B cell (primary cell): ENCODE data around the gene PYROXD2. TPM values are rescaled to one million over a fixed set of nuclear protein-coding genes. Genes with fewer than 3 reads are reported as not detected.

Source experiments
- ATAC-seq: fragments of 200-7000 bp; cut with Tn5 transposase; one replicate; pipeline ENCODE4 v1.10.0; 2021; ENCODE audit warnings: low read depth, mild to moderate bottlenecking, moderate number of reproducible peaks, moderate library complexity
- CTCF ChIA-PET: fragments of 350-600 bp; sonication (Branson Sonifier 250); formaldehyde crosslinking; loops from one replicate; lab custom pipeline; 2021; ENCODE audit warnings: antibody characterized with exemption, inconsistent platforms; lab: Charles Lee
- POLR2A ChIA-PET: fragments of 350-600 bp; sonication (Branson Sonifier 250); formaldehyde crosslinking; loops from one replicate; lab custom pipeline; 2021; ENCODE audit warnings: antibody characterized with exemption; lab: Charles Lee
- DNase-seq: peaks from one replicate; pipeline ENCODE4 v3.0.0; 2013
- H2AFZ ChIP-seq: 2 replicates; pipeline ENCODE4 v1.6.1; 2012; ENCODE audit warnings: mild to moderate bottlenecking, low read depth, low read length; ENCODE audit not compliant: insufficient read depth, poor library complexity, severe bottlenecking
- H3K27ac ChIP-seq, 2 donors: 1 replicate in 1 of 2; 2 replicates in 1 of 2; pipeline ENCODE4 v1.5.1; 2012 to 2013; ENCODE audit warnings: low read length in 2 of 2, mild to moderate bottlenecking in 2 of 2, moderate library complexity in 1 of 2
- H3K27me3 ChIP-seq, 4 experiments: fragments of 200-600 bp in 1 of 4; sonication (generic) in 1 of 4; replicated peaks in 1 of 4; 1 replicate in 2 of 4; 2 replicates in 2 of 4; pipeline versions ENCODE4 v1.6.1 to v1.7.0; 2013 to 2016; ENCODE audit warnings: low read length in 3 of 4, mild to moderate bottlenecking in 2 of 4, mixed read lengths in 1 of 4, moderate library complexity in 1 of 4; ENCODE audit not compliant: insufficient read depth in 4 of 4, control insufficient read depth in 3 of 4; ENCODE audit errors: control extremely low read depth in 1 of 4
- H3K36me3 ChIP-seq, 2 experiments: replicated peaks in 1 of 2; 1 replicate in 1 of 2; 2 replicates in 1 of 2; pipeline versions ENCODE4 v1.6.1 to v1.7.1; 2013; ENCODE audit warnings: low read length in 1 of 2; ENCODE audit not compliant: insufficient read depth in 2 of 2, control insufficient read depth in 1 of 2; ENCODE audit errors: control extremely low read depth in 1 of 2, extremely low read depth in 1 of 2
- H3K4me1 ChIP-seq, 2 donors: fragments of 200-600 bp in 1 of 2; sonication (generic) in 1 of 2; 1 replicate in 1 of 2; 2 replicates in 1 of 2; pipeline versions ENCODE4 v1.5.1 to v1.6.1; 2013 to 2017; ENCODE audit warnings: low read length in 2 of 2; ENCODE audit not compliant: control insufficient read depth in 2 of 2, insufficient read depth in 2 of 2
- H3K4me2 ChIP-seq: replicated peaks from 2 replicates; pipeline ENCODE3; 2012; ENCODE audit warnings: mild to moderate bottlenecking, low read depth, low read length; ENCODE audit not compliant: poor library complexity, severe bottlenecking
- H3K4me3 ChIP-seq, 5 experiments: fragments of 200-600 bp in 1 of 5; sonication (generic) in 1 of 5; 1 replicate in 3 of 5; 2 replicates in 2 of 5; pipeline versions ENCODE4 v1.5.1 to v1.7.0; 2011 to 2016; ENCODE audit warnings: low read length in 4 of 5, mild to moderate bottlenecking in 4 of 5, low read depth in 2 of 5, control low read depth in 1 of 5, moderate library complexity in 1 of 5; ENCODE audit not compliant: insufficient read depth in 1 of 5; ENCODE audit errors: control extremely low read depth in 1 of 5, extremely low read depth in 1 of 5
- H3K79me2 ChIP-seq: fragments of 200-600 bp; sonication (generic); one replicate; pipeline ENCODE4 v1.6.0; 2016; ENCODE audit warnings: low read length; ENCODE audit not compliant: control insufficient read depth, insufficient read depth
- H3K9ac ChIP-seq: fragments of 200-600 bp; sonication (generic); 2 replicates; pipeline ENCODE4 v1.6.1; 2017; ENCODE audit warnings: mild to moderate bottlenecking, low read length, moderate library complexity
- H3K9me3 ChIP-seq, 3 donors: one replicate each; pipeline versions ENCODE4 v1.6.1 to v1.7.1; 2013; ENCODE audit warnings: low read length in 2 of 3; ENCODE audit not compliant: control insufficient read depth in 2 of 3, insufficient read depth in 1 of 3; ENCODE audit errors: control extremely low read depth in 1 of 3
- H4K20me1 ChIP-seq: 2 replicates; pipeline ENCODE4 v1.6.0; 2012; ENCODE audit warnings: mild to moderate bottlenecking, low read length; ENCODE audit not compliant: insufficient read depth, control insufficient read depth, poor library complexity, severe bottlenecking
- H3K27ac Mint-ChIP-seq: one replicate; pipeline ENCODE4 v1.8.0; 2021; ENCODE audit warnings: mixed read lengths
- H3K27me3 Mint-ChIP-seq: one replicate; pipeline ENCODE4 v1.8.0; 2021; ENCODE audit warnings: mixed read lengths
- H3K4me1 Mint-ChIP-seq: one replicate; pipeline ENCODE4 v1.8.0; 2021; ENCODE audit warnings: mixed read lengths
- H3K4me3 Mint-ChIP-seq: one replicate; pipeline ENCODE4 v1.8.0; 2021; ENCODE audit warnings: mixed read lengths
- H3K9me3 Mint-ChIP-seq: one replicate; pipeline ENCODE4 v1.8.0; 2022; ENCODE audit warnings: mixed read lengths; ENCODE audit not compliant: insufficient read depth
- CTCF ChIP-seq: fragments of 200-600 bp; IDR thresholded peaks from one replicate; pipeline ENCODE4 v1.8.0; 2022; ENCODE audit warnings: antibody characterized with exemption, mild to moderate bottlenecking
- EZH2 ChIP-seq: IDR thresholded peaks from 2 replicates; pipeline ENCODE4 v1.6.1; 2012; ENCODE audit warnings: borderline replicate concordance, low read depth, mild to moderate bottlenecking, moderate library complexity, low read length; ENCODE audit not compliant: insufficient read depth, poor library complexity, severe bottlenecking
- WGBS: methylation state at CpG from one replicate; pipeline ENCODE4 v1.1.5; 2013; ENCODE audit warnings: missing lambda C conversion rate; ENCODE audit not compliant: insufficient coverage; 5-methylcytosine and 5-hydroxymethylcytosine counted together
- intact Hi-C: fragments of 100-400 bp; cut with micrococcal nuclease; formaldehyde crosslinking; loops from one replicate; pipeline ENCODE4 v1.10.0; 2022
- polyA plus RNA-seq: library from polyadenylated mRNA; depleted of rRNA; stranded (reverse); fragments of >200 nt; gene quantifications from 2 replicates; pipeline ENCODE4 v1.2.3, GENCODE V29; 2012
- total RNA-seq, 2 donors: library from RNA; stranded (reverse); fragments of 120-200 nt in 1 of 2; gene quantifications; 1 replicate in 1 of 2; 2 replicates in 1 of 2; pipeline versions ENCODE4 v1.2.3 to v1.2.4, GENCODE V29; 2013 to 2022

Gene PYROXD2
- total and polyA plus RNA-seq, 2 donors (not counting 1 experiment from before 2014, with no cell fraction given) = 25.1 to 960 TPM

- H3K36me3 ChIP-seq = peaks cover 0 to 81% of the 10 kb centered on the region in 2 experiments
- no peaks in the 10 kb centered on the region for H3K4me1 ChIP-seq
- no peak for ATAC-seq
- no peak overlapping the region for H3K27ac ChIP-seq
- intact Hi-C loops = no loop called here
- Mint-ChIP-seq H3K27ac (no peak overlapping the region), H3K27me3 (no peaks in the 10 kb centered on the region), H3K4me3 (no peak overlapping the region), H3K9me3 (no peaks in the 10 kb centered on the region), H3K4me1 (peaks cover 3% of the 10 kb centered on the region)
- WGBS = 85% methylated on average over 9 of the region's 9 CpGs
- CTCF ChIA-PET = no interaction called here
- H3K79me2 ChIP-seq = no peaks in the 10 kb centered on the region
- H3K27me3 ChIP-seq = no peaks in the 10 kb centered on the region
- no peaks in the 10 kb centered on the region for H3K9me3 ChIP-seq
- DNase-seq = no peak
- POLR2A ChIA-PET = no interaction called here
- no peak overlapping the region for H2AFZ ChIP-seq
- TF ChIP-seq EZH2 (no peak), CTCF (no peak)
- H3K9ac ChIP-seq = no peak overlapping the region
- no peak overlapping the region for H3K4me3 ChIP-seq
- no peak overlapping the region for H3K4me2 ChIP-seq
- H4K20me1 ChIP-seq = no peaks in the 10 kb centered on the region
Measured at GRCh38 chr10:98420786-98421185, 5.8 kb upstream of the PYROXD2 start.

- ChIA-PET POLR2A (no interaction called here), CTCF (no interaction called here)
- H3K27ac ChIP-seq = no peak overlapping the region
- H3K4me3 ChIP-seq = no peak overlapping the region
- H3K9ac ChIP-seq = no peak overlapping the region
- H3K27me3 Mint-ChIP-seq = no peaks in the 10 kb centered on the region
- no peak overlapping the region for H2AFZ ChIP-seq
- peaks cover 7% of the 10 kb centered on the region in 2 donors for H3K4me1 ChIP-seq
- no peak overlapping the region for H3K4me3 Mint-ChIP-seq
- TF ChIP-seq EZH2 = no peak
- H3K9me3 Mint-ChIP-seq = no peaks in the 10 kb centered on the region
- no peak overlapping the region for H3K27ac Mint-ChIP-seq
- 96% methylated on average over 17 of the region's 17 CpGs for WGBS
- ATAC-seq (no peak), DNase-seq (no peak)
- H3K79me2 ChIP-seq = no peaks in the 10 kb centered on the region
- H3K36me3 ChIP-seq = peaks cover 0 to 74% of the 10 kb centered on the region in 2 experiments
- intact Hi-C loops = no loop called here
- peaks cover 9% of the 10 kb centered on the region for H3K4me1 Mint-ChIP-seq
- no peaks in the 10 kb centered on the region for H3K9me3 ChIP-seq
- no peaks in the 10 kb centered on the region for H3K27me3 ChIP-seq
- no peaks in the 10 kb centered on the region for H4K20me1 ChIP-seq
- H3K4me2 ChIP-seq = no peak overlapping the region
Measured at GRCh38 chr10:98419469-98420261, 4.7 kb upstream of the PYROXD2 start.
